CD4-positive, alpha-beta T cell (primary cell): Measurements from ENCODE around the gene TSHZ1. TPM values are rescaled to one million over a fixed set of nuclear protein-coding genes. Genes with fewer than 3 reads are reported as not detected.

Experiments
- ATAC-seq: fragments of 200-7000 bp; cut with Tn5 transposase; one replicate; pipeline ENCODE4 v1.10.0; 2022; ENCODE audit warnings: mild to moderate bottlenecking; ENCODE audit not compliant: poor library complexity
- CTCF ChIA-PET: fragments of 350-600 bp; sonication (Branson Sonifier 250); formaldehyde crosslinking; loops from one replicate; lab custom pipeline; 2021; ENCODE audit warnings: antibody characterized with exemption, inconsistent platforms; lab: Charles Lee
- POLR2A ChIA-PET: fragments of 350-600 bp; sonication (Branson Sonifier 250); formaldehyde crosslinking; loops from one replicate; lab custom pipeline; 2021; ENCODE audit warnings: antibody characterized with exemption, inconsistent platforms; lab: Charles Lee
- DNase-seq, 14 experiments: peaks; one replicate each; pipeline ENCODE4 v3.0.0-alpha.2; 2013 to 2020; ENCODE audit warnings: mixed read lengths in 2 of 14
- H3K27ac ChIP-seq, 2 donors: one replicate each; pipeline versions ENCODE4 v1.5.1 to v1.7.0; 2013; ENCODE audit warnings: low read length in 2 of 2, low read depth in 1 of 2, mild to moderate bottlenecking in 1 of 2
- H3K27me3 ChIP-seq, 2 experiments: 1 replicate in 1 of 2; 2 replicates in 1 of 2; pipeline versions ENCODE4 v1.6.1 to v1.7.0; 2013; ENCODE audit warnings: low read length in 2 of 2, control low read depth in 1 of 2, mild to moderate bottlenecking in 1 of 2, moderate library complexity in 1 of 2; ENCODE audit not compliant: insufficient read depth in 2 of 2, control insufficient read depth in 1 of 2
- H3K36me3 ChIP-seq: one replicate; pipeline ENCODE4 v1.6.1; 2013; ENCODE audit warnings: low read length, control low read depth; ENCODE audit not compliant: insufficient read depth
- H3K4me1 ChIP-seq: one replicate; pipeline ENCODE4 v1.6.1; 2013; ENCODE audit warnings: low read length, control low read depth; ENCODE audit not compliant: insufficient read depth
- H3K4me3 ChIP-seq: one replicate; pipeline ENCODE4 v1.5.1; 2013; ENCODE audit warnings: mild to moderate bottlenecking, low read length, moderate library complexity
- H3K9me3 ChIP-seq, 2 experiments: 1 replicate in 1 of 2; 2 replicates in 1 of 2; pipeline versions ENCODE4 v1.6.1 to v1.7.0; 2013; ENCODE audit warnings: low read length in 2 of 2, mild to moderate bottlenecking in 2 of 2, control low read depth in 1 of 2, moderate library complexity in 1 of 2; ENCODE audit not compliant: control insufficient read depth in 1 of 2, insufficient read depth in 1 of 2
- H3K27ac Mint-ChIP-seq: one replicate; pipeline ENCODE4 v1.8.0; 2020; ENCODE audit warnings: mixed read lengths
- H3K27me3 Mint-ChIP-seq: one replicate; pipeline ENCODE4 v1.8.0; 2021; ENCODE audit warnings: mixed read lengths
- H3K36me3 Mint-ChIP-seq: one replicate; pipeline ENCODE4 v1.8.0; 2021; ENCODE audit warnings: low read depth, mixed read lengths
- H3K4me1 Mint-ChIP-seq: one replicate; pipeline ENCODE4 v1.8.0; 2021; ENCODE audit warnings: low read depth, mixed read lengths
- H3K4me3 Mint-ChIP-seq: one replicate; pipeline ENCODE4 v1.8.0; 2020; ENCODE audit warnings: mild to moderate bottlenecking, mixed read lengths
- H3K9me3 Mint-ChIP-seq: one replicate; pipeline ENCODE4 v1.8.0; 2020; ENCODE audit warnings: mixed read lengths
- intact Hi-C, 2 experiments: fragments of 100-400 bp; cut with DNase I in 1 of 2; cut with micrococcal nuclease in 1 of 2; formaldehyde crosslinking; loops; one replicate each; pipeline versions ENCODE4 v1.15.1 to v1.9.0; 2023 to 2025; cut with DNase I, micrococcal nuclease
- total RNA-seq, 174 experiments: library from RNA in 2 of 174; stranded (reverse) in 2 of 174; gene quantifications; one replicate each; pipeline ENCODE4 v1.2.3 and lab custom pipeline; 2021 to 2026
- TF ChIP-seq, protein P1 (sequence below): fragments of 200-600 bp; IDR thresholded peaks from one replicate; pipeline ENCODE4 v1.8.0; 2022; ENCODE audit warnings: antibody characterized with exemption, mild to moderate bottlenecking

TSHZ1 gene
- total RNA-seq, 2 experiments from 2014 or later = 19.9 to 21.5 TPM

DNA sequence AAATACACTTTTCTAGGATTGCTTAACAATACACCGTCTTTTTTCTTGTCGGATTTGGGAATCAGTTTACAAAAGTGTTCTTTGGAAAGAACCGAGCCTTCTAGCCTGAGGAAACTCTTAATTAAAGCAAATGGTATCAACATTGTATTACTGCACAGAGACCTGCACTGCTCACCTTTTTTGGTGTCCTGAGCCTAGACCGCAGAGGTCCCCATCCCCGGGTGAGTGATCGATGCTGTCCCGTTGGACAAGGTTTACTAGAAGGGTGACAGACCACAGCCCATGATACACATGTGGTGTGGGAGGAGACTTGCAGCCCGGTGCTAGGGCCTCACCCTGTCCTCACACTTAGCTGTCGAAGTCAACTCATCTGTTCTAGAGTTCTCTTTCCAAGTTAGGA, 55.3 kb downstream of the TSHZ1 start:
- intact Hi-C loops = no loop called here
- no peaks in the 10 kb centered on the region for H3K36me3 Mint-ChIP-seq
- no peak overlapping the region for H3K4me3 Mint-ChIP-seq
- no peaks in the 10 kb centered on the region for H3K27me3 ChIP-seq
- H3K9me3 Mint-ChIP-seq = no peaks in the 10 kb centered on the region
- no peak overlapping the region for H3K4me3 ChIP-seq
- no peaks in the 10 kb centered on the region for H3K9me3 ChIP-seq
- H3K4me1 Mint-ChIP-seq = peaks cover 93% of the 10 kb centered on the region
- H3K27me3 Mint-ChIP-seq = no peaks in the 10 kb centered on the region
- H3K36me3 ChIP-seq = no peaks in the 10 kb centered on the region
- no peak overlapping the region for H3K27ac ChIP-seq
- TF ChIP-seq, protein P1, sequence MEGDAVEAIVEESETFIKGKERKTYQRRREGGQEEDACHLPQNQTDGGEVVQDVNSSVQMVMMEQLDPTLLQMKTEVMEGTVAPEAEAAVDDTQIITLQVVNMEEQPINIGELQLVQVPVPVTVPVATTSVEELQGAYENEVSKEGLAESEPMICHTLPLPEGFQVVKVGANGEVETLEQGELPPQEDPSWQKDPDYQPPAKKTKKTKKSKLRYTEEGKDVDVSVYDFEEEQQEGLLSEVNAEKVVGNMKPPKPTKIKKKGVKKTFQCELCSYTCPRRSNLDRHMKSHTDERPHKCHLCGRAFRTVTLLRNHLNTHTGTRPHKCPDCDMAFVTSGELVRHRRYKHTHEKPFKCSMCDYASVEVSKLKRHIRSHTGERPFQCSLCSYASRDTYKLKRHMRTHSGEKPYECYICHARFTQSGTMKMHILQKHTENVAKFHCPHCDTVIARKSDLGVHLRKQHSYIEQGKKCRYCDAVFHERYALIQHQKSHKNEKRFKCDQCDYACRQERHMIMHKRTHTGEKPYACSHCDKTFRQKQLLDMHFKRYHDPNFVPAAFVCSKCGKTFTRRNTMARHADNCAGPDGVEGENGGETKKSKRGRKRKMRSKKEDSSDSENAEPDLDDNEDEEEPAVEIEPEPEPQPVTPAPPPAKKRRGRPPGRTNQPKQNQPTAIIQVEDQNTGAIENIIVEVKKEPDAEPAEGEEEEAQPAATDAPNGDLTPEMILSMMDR = no peak
- ATAC-seq (no peak), DNase-seq (no peak)
- H3K4me1 ChIP-seq = peaks cover 10% of the 10 kb centered on the region
- no peak overlapping the region for H3K27ac Mint-ChIP-seq
- CTCF ChIA-PET = no interaction called here
- POLR2A ChIA-PET = interaction anchor here (0.6 to 1.4 kb wide), 3 partner anchors 11 to 53 kb away, joined by 3 to 5 read pairs (median 4); no protein-coding TSS in a partner anchor

- TF ChIP-seq, protein P1 = no peak
- H3K27ac ChIP-seq = no peak overlapping the region
- no peaks in the 10 kb centered on the region for H3K36me3 ChIP-seq
- no peaks in the 10 kb centered on the region for H3K9me3 ChIP-seq
- H3K4me1 ChIP-seq = peaks cover 12% of the 10 kb centered on the region
- ChIA-PET CTCF (no interaction called here), POLR2A (no interaction called here)
- intact Hi-C loops = no loop called here
- ATAC-seq = no peak
- no peaks in the 10 kb centered on the region for H3K27me3 ChIP-seq
- peak overlapping the region; percentile 4 for H3K27ac Mint-ChIP-seq
- no peak for DNase-seq
- H3K4me1 Mint-ChIP-seq = peaks cover 93% of the 10 kb centered on the region
- no peaks in the 10 kb centered on the region for H3K36me3 Mint-ChIP-seq
- no peak overlapping the region for H3K4me3 Mint-ChIP-seq
- no peak overlapping the region for H3K4me3 ChIP-seq
- H3K9me3 Mint-ChIP-seq = no peaks in the 10 kb centered on the region
- no peaks in the 10 kb centered on the region for H3K27me3 Mint-ChIP-seq
Measured at GRCh38 chr18:75267643-75268363, 57.2 kb downstream of the TSHZ1 start.

DNA sequence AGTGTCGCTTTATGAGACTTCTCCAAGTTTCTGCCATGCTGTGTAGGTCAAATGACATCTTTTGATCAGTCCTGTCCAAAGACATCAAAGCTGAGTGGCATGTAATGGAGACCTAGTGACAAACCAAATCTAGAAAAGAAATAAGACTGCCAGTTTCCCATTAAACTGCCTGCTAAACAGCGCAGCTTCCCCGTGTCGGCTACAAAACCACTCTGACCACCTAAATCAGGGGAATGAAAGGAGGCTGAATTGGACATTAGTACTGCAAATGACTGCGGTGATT, 57.7 kb downstream of the TSHZ1 start:
- Mint-ChIP-seq H3K4me1 (peaks cover 91% of the 10 kb centered on the region), H3K27ac (no peak overlapping the region), H3K27me3 (no peaks in the 10 kb centered on the region), H3K36me3 (no peaks in the 10 kb centered on the region), H3K9me3 (no peaks in the 10 kb centered on the region), H3K4me3 (no peak overlapping the region)
- TF ChIP-seq, protein P1 = no peak
- POLR2A ChIA-PET = no interaction called here
- no peak for DNase-seq
- CTCF ChIA-PET = no interaction called here
- H3K4me3 ChIP-seq = no peak overlapping the region
- H3K4me1 ChIP-seq = peaks cover 12% of the 10 kb centered on the region
- intact Hi-C loops = no loop called here
- no peaks in the 10 kb centered on the region for H3K9me3 ChIP-seq
- no peaks in the 10 kb centered on the region for H3K36me3 ChIP-seq
- no peaks in the 10 kb centered on the region for H3K27me3 ChIP-seq
- H3K27ac ChIP-seq = no peak overlapping the region
- ATAC-seq = no peak
